A549 (cell line): ENCODE results near the gene SEMA6B. TPM values are rescaled to one million over a fixed set of nuclear protein-coding genes. Genes with fewer than 3 reads are reported as not detected.
A peak's percentile ranks its signal among the peaks of the same experiment; 100 is the strongest.

Experiments
- ATAC-seq, 2 experiments: fragments of 200-7000 bp in 1 of 2; fragments of >200 bp in 1 of 2; cut with Nextera tagmentation in 1 of 2; cut with Tn5 transposase in 1 of 2; 3 replicates each; pipeline versions ENCODE4 v1.8.0 to v1.9.1; 2018 to 2020; ENCODE audit warnings: mild to moderate bottlenecking in 1 of 2, moderate library complexity in 1 of 2
- CTCF ChIA-PET: fragments of 300-600 bp; sonication (Branson Sonifier 250); formaldehyde crosslinking; extraction: SDS; loops from one replicate; lab custom pipeline; 2021; ENCODE audit warnings: antibody characterized with exemption, inconsistent platforms; lab: Yijun Ruan, JAX
- POLR2A ChIA-PET: fragments of 350-600 bp; formaldehyde crosslinking; extraction: SDS; loops from one replicate; lab custom pipeline; 2021; ENCODE audit warnings: antibody characterized with exemption, inconsistent platforms; lab: Yijun Ruan, JAX
- DNase-seq, 2 experiments: peaks; one replicate each; pipeline versions ENCODE4 v3.0.0 to v3.0.0-alpha.2; 2011 to 2016; ENCODE audit warnings: low read depth in 1 of 2, low spot score in 1 of 2
- FAIRE-seq: peaks from 2 replicates; lab custom pipeline; 2011; peaks lifted over from hg19 to GRCh38; lab: Jason Lieb, UNC
- H3K27ac ChIP-seq, 2 experiments: fragments of >200 bp; sonication (Bioruptor Twin); formaldehyde crosslinking; 3 replicates each; pipeline ENCODE4 v1.5.1; 2016 to 2017
- H3K4me1 ChIP-seq: fragments of >200 bp; sonication (Bioruptor Twin); formaldehyde crosslinking; 3 replicates; pipeline ENCODE4 v1.6.1; 2016
- H3K4me2 ChIP-seq: fragments of >200 bp; sonication (Bioruptor Twin); formaldehyde crosslinking; 3 replicates; pipeline ENCODE4 v1.6.1; 2016
- H3K4me3 ChIP-seq: fragments of >200 bp; sonication (Bioruptor Twin); formaldehyde crosslinking; 3 replicates; pipeline ENCODE4 v1.5.1; 2016
- H3K9me3 ChIP-seq: fragments of >200 bp; sonication (Bioruptor Twin); formaldehyde crosslinking; 3 replicates; pipeline ENCODE4 v1.6.1; 2016
- BHLHE40 ChIP-seq: IDR thresholded peaks from 2 replicates; pipeline ENCODE4 v1.6.1; 2012; ENCODE audit warnings: low read depth, low read length, inconsistent platforms
- CBX2 ChIP-seq: fragments of 200-600 bp; sonication (generic); IDR thresholded peaks from 2 replicates; pipeline ENCODE4 v1.6.1; 2016; ENCODE audit warnings: low read depth, mild to moderate bottlenecking, borderline replicate concordance
- CHD2 ChIP-seq: fragments of 150-350 bp; IDR thresholded peaks from 2 replicates; pipeline ENCODE4 v1.6.1; 2014; ENCODE audit warnings: low read length; ENCODE audit not compliant: partially characterized antibody
- EHF ChIP-seq: fragments of 250-450 bp; sonication (Bioruptor Pico); IDR thresholded peaks from 2 replicates; pipeline ENCODE4 v1.5.0; 2020; ENCODE audit warnings: mild to moderate bottlenecking
- ESRRA ChIP-seq: fragments of 150-350 bp; IDR thresholded peaks from 2 replicates; pipeline ENCODE4 v1.6.1; 2014; ENCODE audit warnings: mild to moderate bottlenecking, low read length, borderline replicate concordance
- GATA3 ChIP-seq: IDR thresholded peaks from 2 replicates; pipeline ENCODE4 v1.6.1; 2012; ENCODE audit warnings: borderline replicate concordance
- HDAC2 ChIP-seq: fragments of 200-600 bp; sonication (generic); IDR thresholded peaks from 2 replicates; pipeline ENCODE4 v1.6.1; 2016
- HEYL ChIP-seq: fragments of 250-450 bp; sonication (Bioruptor Pico); IDR thresholded peaks from 2 replicates; pipeline ENCODE4 v1.8.0; 2021; ENCODE audit warnings: mild to moderate bottlenecking, moderate library complexity
- HOXB13 ChIP-seq: fragments of 250-450 bp; sonication (Bioruptor Pico); IDR thresholded peaks from 2 replicates; pipeline ENCODE4 v1.5.0; 2020; ENCODE audit warnings: low read depth, mild to moderate bottlenecking, moderate library complexity
- NPAS2 ChIP-seq: fragments of 250-450 bp; sonication (Bioruptor Pico); IDR thresholded peaks from 2 replicates; pipeline ENCODE4 v1.8.0; 2022; ENCODE audit warnings: mild to moderate bottlenecking, moderate library complexity, borderline replicate concordance
- RAD21 ChIP-seq, 2 experiments: fragments of >200 bp in 1 of 2; sonication (Bioruptor Twin) in 1 of 2; formaldehyde crosslinking in 1 of 2; IDR thresholded peaks in 1 of 2; conservative IDR thresholded peaks in 1 of 2; 2 replicates in 1 of 2; 3 replicates in 1 of 2; pipeline ENCODE4 v1.6.1; 2012 to 2018; ENCODE audit warnings: inconsistent platforms in 1 of 2
- RARB ChIP-seq: fragments of 250-450 bp; sonication (Bioruptor Pico); IDR thresholded peaks from 2 replicates; pipeline ENCODE4 v1.8.0; 2021; ENCODE audit warnings: mild to moderate bottlenecking, moderate library complexity
- ZFP36 ChIP-seq: fragments of 450-650 bp; IDR thresholded peaks from 2 replicates; pipeline ENCODE4 v1.6.1; 2014; ENCODE audit warnings: borderline replicate concordance; ENCODE audit not compliant: partially characterized antibody
- WGBS: methylation state at CpG from one replicate; pipeline ENCODE4 v1.1.6; 2017; ENCODE audit errors: missing lambda C conversion rate; 5-methylcytosine and 5-hydroxymethylcytosine counted together
- polyA plus RNA-seq, 4 experiments: library from polyadenylated mRNA; depleted of rRNA in 3 of 4; stranded (reverse); fragments of >200 nt; fragmentation: RNase III in 1 of 4; extraction: RNeasy Plus Mini Kit Qiagen cat#74134 plus additional on column Dnase treatment in 1 of 4; gene quantifications; 2 replicates in 3 of 4; 3 replicates in 1 of 4; pipeline ENCODE4 v1.2.3, GENCODE V29; 2011 to 2017
- TF ChIP-seq, protein P1 (sequence below): fragments of 200-600 bp; sonication (generic); IDR thresholded peaks from 2 replicates; pipeline ENCODE4 v1.6.1; 2016; ENCODE audit warnings: antibody characterized with exemption, mild to moderate bottlenecking, moderate library complexity
- TF ChIP-seq, protein P2 (sequence below): fragments of 250-450 bp; sonication (Bioruptor Pico); IDR thresholded peaks from 2 replicates; pipeline ENCODE4 v1.5.0; 2021; ENCODE audit warnings: mild to moderate bottlenecking, moderate library complexity, borderline replicate concordance
- TF ChIP-seq, protein P3 (sequence below): IDR thresholded peaks from 2 replicates; pipeline ENCODE4 v1.6.1; 2012; ENCODE audit warnings: low read depth, borderline replicate concordance

The SEMA6B gene
- polyA plus RNA-seq, 2 of the 4 experiments (the other 2 are of a cell fraction): 5.7 to 9.0 TPM

DNA sequence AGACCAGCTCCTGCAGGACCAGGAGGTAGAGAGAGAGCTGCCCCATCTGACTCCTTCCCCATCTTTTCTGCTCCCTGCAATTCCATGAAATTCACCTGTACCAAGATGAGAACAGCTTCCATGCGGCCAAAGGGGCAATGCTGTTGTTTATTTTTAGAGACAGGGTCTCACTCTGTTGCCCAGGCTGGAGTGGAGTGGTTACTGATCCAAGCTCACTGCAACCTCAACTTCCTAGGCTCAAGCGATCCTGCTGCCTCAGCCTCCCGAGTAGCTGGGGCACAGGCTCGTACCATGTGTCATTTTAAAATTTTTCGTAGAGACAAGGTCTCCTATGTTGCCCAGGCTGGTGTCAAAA lies 37.6 kb downstream of the SEMA6B start (continued):
- TF ChIP-seq, protein P1, sequence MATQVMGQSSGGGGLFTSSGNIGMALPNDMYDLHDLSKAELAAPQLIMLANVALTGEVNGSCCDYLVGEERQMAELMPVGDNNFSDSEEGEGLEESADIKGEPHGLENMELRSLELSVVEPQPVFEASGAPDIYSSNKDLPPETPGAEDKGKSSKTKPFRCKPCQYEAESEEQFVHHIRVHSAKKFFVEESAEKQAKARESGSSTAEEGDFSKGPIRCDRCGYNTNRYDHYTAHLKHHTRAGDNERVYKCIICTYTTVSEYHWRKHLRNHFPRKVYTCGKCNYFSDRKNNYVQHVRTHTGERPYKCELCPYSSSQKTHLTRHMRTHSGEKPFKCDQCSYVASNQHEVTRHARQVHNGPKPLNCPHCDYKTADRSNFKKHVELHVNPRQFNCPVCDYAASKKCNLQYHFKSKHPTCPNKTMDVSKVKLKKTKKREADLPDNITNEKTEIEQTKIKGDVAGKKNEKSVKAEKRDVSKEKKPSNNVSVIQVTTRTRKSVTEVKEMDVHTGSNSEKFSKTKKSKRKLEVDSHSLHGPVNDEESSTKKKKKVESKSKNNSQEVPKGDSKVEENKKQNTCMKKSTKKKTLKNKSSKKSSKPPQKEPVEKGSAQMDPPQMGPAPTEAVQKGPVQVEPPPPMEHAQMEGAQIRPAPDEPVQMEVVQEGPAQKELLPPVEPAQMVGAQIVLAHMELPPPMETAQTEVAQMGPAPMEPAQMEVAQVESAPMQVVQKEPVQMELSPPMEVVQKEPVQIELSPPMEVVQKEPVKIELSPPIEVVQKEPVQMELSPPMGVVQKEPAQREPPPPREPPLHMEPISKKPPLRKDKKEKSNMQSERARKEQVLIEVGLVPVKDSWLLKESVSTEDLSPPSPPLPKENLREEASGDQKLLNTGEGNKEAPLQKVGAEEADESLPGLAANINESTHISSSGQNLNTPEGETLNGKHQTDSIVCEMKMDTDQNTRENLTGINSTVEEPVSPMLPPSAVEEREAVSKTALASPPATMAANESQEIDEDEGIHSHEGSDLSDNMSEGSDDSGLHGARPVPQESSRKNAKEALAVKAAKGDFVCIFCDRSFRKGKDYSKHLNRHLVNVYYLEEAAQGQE: no peak
- TF ChIP-seq, protein P2, sequence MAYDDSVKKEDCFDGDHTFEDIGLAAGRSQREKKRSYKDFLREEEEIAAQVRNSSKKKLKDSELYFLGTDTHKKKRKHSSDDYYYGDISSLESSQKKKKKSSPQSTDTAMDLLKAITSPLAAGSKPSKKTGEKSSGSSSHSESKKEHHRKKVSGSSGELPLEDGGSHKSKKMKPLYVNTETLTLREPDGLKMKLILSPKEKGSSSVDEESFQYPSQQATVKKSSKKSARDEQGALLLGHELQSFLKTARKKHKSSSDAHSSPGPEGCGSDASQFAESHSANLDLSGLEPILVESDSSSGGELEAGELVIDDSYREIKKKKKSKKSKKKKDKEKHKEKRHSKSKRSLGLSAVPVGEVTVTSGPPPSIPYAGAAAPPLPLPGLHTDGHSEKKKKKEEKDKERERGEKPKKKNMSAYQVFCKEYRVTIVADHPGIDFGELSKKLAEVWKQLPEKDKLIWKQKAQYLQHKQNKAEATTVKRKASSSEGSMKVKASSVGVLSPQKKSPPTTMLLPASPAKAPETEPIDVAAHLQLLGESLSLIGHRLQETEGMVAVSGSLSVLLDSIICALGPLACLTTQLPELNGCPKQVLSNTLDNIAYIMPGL (CRISPR knock-in tag): no peak
- no peak for TF ChIP-seq ESRRA
- TF ChIP-seq BHLHE40: no peak
- no peak for TF ChIP-seq EHF (CRISPR knock-in tag)
- TF ChIP-seq, protein P3, sequence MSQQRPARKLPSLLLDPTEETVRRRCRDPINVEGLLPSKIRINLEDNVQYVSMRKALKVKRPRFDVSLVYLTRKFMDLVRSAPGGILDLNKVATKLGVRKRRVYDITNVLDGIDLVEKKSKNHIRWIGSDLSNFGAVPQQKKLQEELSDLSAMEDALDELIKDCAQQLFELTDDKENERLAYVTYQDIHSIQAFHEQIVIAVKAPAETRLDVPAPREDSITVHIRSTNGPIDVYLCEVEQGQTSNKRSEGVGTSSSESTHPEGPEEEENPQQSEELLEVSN: no peak
- TF ChIP-seq HDAC2: no peak
- TF ChIP-seq RAD21 (conservative IDR thresholded peaks at IDR 0.05 in 1 of 2, IDR thresholded peaks at IDR 0.05 in 1 of 2): no peak
- TF ChIP-seq CHD2: no peak
- TF ChIP-seq RARB (CRISPR knock-in tag): no peak

DNA sequence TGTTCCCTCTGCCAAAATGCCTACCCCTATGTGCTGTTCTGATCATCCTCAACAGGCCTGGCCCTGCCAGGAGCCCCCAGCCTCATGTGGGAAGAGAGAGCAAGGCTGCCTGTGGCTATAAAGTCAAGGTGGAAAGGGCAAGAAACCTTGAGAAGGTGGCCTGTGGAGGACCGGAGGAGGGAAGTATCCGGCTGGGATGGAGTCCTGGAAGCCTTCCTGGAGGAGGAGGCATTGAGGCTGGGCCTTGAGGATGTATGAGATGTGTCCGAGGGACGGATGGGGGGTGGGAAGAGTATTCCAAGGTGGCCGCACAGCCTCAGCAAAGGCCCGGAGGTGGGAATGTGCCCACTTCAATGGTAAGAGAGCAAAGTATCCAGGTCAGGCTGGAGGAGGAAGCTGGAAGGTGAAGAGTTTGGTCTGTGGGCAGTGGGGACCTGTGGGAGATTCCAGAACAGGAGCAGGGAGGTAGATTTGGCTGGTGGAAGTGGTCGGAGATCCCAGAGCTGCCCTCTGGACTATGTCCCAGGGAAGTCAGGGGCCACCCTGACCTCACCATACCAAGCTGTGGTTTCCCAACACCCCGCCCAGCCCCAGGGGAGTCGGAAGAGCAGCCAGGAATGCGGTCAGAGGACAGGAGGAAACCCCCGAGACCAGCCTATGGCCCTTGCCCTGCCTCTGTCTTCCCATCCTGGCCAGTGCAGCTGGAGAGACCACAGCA lies 38.2 kb downstream of the SEMA6B start:
- no peaks in the 10 kb centered on the region for H3K9me3 ChIP-seq
- no peak overlapping the region for H3K4me2 ChIP-seq
- POLR2A ChIA-PET: interaction anchor here (1.6 kb wide), 1 partner anchor 14 kb away, joined by 4 read pairs; the partner anchor contains the start of gene PLIN5
- no peak for FAIRE-seq
- no peak for TF ChIP-seq EHF (CRISPR knock-in tag)
- TF ChIP-seq CBX2: no peak
- no peak for TF ChIP-seq GATA3
- no peak for TF ChIP-seq HOXB13 (CRISPR knock-in tag)
- peak; percentile 94 for TF ChIP-seq ZFP36
- TF ChIP-seq NPAS2: no peak
- no peak for TF ChIP-seq HEYL (CRISPR knock-in tag)
- TF ChIP-seq, all 56 proteins: peak for 1
- Histone ChIP-seq H3K27ac (peak overlapping the region in 1 of 2 experiments; percentile 30; a peak in 1 of 6 replicates), H3K4me1 (peaks cover 15% of the 10 kb centered on the region), H3K4me3 (no peak overlapping the region)
- DNase-seq (no peak), ATAC-seq (peak in 1 of 2 experiments; percentile 9; a peak in 3 of 6 replicates)
- CTCF ChIA-PET: interaction anchor here (0.6 to 2.1 kb wide), 4 partner anchors 14 to 857 kb away, joined by 3 to 6 read pairs (median 3); partner anchors contain the start of gene PLIN5
- WGBS: 53% methylated on average over 11 of the region's 11 CpGs
